Subcutaneous preadipocyte (primary cell): Measurements from ENCODE around the gene ATM. TPM values are rescaled to one million over a fixed set of nuclear protein-coding genes. Genes with fewer than 3 reads are reported as not detected.

Experiments
- small RNA-seq: library from RNA; depleted of rRNA; stranded (forward); fragments of <200 nt; gene quantifications from one replicate; pipeline ENCODE3, GENCODE V24; 2012
- total RNA-seq: library from RNA; depleted of rRNA; stranded (reverse); fragments of >200 nt; gene quantifications from 2 replicates; pipeline ENCODE4 v1.2.3, GENCODE V29; 2012

Gene ATM
- 111 and 117 TPM in 2 replicates for total RNA-seq

GRCh38 chr11:108222574-108223347 lies at the start of gene ATM, which contains the start of gene NPAT:
Gene ATM (plus strand): TSS chr11:108223067. CDS start chr11:108227625, 4,558 bp downstream.
Gene NPAT (minus strand): TSS chr11:108222638. CDS start chr11:108222536, 102 bp downstream.

Small RNA genes within 50 kb of the gene (small RNA-seq; reads per million reads assigned to genes)
- not detected for gene RF00019

Other genes starting within 250 kb of the ATM start
- 29.0 and 34.4 TPM in 2 replicates for gene CUL5, start 214.2 kb upstream of the ATM start, total RNA-seq
- gene ACAT1, start 101.5 kb upstream of the ATM start, total RNA-seq, result 69.8 and 90.0 TPM in 2 replicates
- 12.9 and 17.6 TPM in 2 replicates for gene NPAT, start 429 bp upstream of the ATM start, total RNA-seq
- gene C11orf65, start 244.5 kb downstream of the ATM start, total RNA-seq, result 0.39 and 1.8 TPM in 2 replicates